Measurements from ENCODE around the gene HMX2.
"Not testable (repeated sequence)": the region's sequence is repeated elsewhere in the genome, so short reads cannot be mapped to it uniquely, and the experiment has no call there.

Gene HMX2

DNA sequence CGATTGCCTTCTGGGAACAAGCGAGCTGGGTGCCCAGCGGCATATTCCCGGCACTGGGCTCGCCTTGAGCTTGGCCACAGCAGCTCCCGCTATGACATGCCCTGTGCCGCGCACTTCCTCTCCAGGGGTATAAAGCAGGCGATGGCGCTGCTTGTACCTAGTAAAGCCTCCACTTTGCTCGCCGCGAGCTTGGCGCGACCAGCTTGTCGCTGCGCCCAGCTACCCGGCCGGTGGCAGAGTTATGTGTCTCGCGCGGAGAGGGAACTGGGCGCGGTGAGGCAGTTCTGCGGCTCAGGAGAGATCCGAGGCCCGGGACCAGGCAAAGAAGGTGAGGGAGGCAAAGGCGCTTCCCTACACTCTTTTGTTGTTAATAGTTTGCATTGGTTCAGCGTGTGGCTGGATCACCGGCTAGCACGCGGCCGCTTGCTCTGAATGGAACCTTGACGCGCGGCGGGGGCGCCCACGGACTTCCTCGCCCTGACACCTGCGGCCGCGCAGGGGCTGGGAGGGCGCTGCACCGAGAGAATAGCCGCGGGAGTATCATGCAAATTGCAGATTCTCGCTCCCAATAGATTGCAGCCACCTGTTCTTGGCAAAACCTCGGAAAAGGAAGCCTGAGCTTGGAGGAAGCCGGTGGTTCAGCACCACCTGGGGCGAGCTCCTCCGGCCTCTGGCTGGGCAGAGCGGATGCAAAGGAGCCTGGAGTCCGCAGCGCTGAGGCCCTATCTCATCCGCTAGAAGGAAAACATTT is 3.2 kb downstream of the HMX2 start:
- DNase-seq (ENCODE audit: low read depth, low spot score), result peak; percentile 72

- DNase-seq (ENCODE audit: low read depth, low spot score), result no peak
Measured at GRCh38 chr10:123151737-123152135, 3.8 kb downstream of the HMX2 start.

- DNase-seq (ENCODE audit: low read depth, low spot score), result no peak
Measured at GRCh38 chr10:123153486-123154091, 5.7 kb downstream of the HMX2 start.

GRCh38 chr10:123154092-123154710 is 6.3 kb downstream of the HMX2 start, which contains the start of gene BUB3:
Gene BUB3, plus strand, starts transcription at chr10:123154402. Its CDS starts 516 bp downstream, at chr10:123154918.
- peak; percentile 100 for DNase-seq (ENCODE audit: low read depth, low spot score)

GRCh38 chr10:123154711-123155505 is 7.0 kb downstream of the HMX2 start:
- DNase-seq (ENCODE audit: low read depth, low spot score), result peak; percentile 74

GRCh38 chr10:123156078-123156477 is 8.1 kb downstream of the HMX2 start:
- no peak for DNase-seq (ENCODE audit: low read depth, low spot score)

DNA sequence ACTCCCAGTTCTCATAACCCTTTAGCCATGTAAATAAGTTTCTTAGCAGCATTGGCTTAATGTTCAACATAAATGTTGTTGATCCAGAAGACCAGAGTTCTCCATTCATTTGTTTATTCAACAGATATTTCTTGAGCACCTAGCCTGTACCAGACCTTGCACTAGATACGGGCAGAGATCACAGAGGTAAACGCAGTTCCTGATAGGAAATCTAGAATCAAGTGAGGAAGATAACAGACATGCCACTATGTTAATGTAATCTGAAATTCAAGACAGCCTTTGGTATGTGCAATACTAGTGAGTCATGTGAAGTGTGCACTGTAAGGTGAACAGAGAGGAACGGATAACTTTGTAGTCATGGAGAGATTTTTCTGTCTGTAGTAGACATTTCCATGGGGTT is 9.3 kb downstream of the HMX2 start:
- DNase-seq (ENCODE audit: low read depth, low spot score), result no peak

GRCh38 chr10:123158682-123159081 is 10.7 kb downstream of the HMX2 start:
- DNase-seq (ENCODE audit: low read depth, low spot score), result no peak

DNA sequence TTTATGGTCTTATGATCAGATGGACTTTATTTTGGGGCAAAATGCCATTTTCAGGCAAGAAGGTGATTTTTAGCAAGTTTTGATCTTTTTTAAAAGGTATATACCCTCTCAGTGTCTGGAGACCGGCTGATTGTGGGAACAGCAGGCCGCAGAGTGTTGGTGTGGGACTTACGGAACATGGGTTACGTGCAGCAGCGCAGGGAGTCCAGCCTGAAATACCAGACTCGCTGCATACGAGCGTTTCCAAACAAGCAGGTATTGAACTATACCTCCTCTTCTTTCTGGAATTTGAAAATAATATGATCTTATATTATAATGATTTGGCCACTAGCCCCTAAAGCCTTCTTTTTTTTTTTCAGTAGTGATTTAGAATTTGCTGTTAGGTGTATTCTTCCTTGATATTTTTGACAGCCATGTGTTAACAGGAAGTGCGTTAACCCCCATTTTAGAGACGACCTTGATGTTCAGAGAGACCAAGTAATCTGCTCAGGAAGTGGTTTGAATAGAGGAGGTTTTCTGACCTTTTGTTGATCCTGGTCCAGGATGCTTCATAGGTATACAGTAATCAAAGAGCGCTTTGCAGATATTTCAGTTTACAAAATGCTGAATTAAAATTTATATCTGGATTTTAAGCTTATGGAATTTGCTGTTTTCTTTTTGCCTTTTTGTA is 12.5 kb downstream of the HMX2 start:
- no peak for DNase-seq (ENCODE audit: low read depth, low spot score)

- DNase-seq (ENCODE audit: low read depth, low spot score), result no peak
Measured at GRCh38 chr10:123164319-123164718, 16.4 kb downstream of the HMX2 start.

DNA sequence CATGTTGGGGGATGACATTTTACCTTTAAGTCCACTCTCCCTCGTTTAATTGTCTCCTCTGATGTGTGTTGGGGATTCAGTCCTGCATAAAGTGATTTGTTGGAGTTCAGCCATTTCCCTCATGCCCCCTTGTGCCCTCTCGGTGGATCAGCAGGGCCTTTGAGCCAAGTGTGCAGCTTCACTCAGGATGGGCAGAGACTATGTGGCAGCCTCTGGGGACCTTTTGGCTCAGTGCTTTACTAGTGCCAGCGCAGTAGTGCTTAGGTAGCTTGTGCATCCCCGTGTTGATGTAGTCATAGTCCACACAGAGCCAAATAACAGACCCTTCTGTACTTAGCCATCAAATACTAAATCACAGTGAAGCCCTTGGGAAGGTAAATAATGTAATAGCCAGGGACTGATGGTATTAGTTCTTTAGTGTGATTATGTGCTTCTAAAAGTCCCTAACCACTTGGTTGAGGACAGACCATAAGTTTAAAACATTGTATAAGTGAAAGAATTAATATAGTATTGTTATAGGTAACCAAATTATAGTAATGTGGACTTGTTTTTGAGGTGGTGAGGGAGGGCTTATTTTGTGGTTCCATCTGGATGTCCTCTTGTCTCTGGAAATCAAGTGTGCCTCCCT is 17.6 kb downstream of the HMX2 start:
- DNase-seq (ENCODE audit: low read depth, low spot score), result no peak

- no peak for DNase-seq (ENCODE audit: low read depth, low spot score)
Measured at GRCh38 chr10:123166618-123167017, 18.7 kb downstream of the HMX2 start.

GRCh38 chr10:123170961-123171360 is 23.0 kb downstream of the HMX2 start:
- no peak for DNase-seq (ENCODE audit: low read depth, low spot score)

GRCh38 chr10:123171616-123172015 is 23.7 kb downstream of the HMX2 start:
- not testable (repeated sequence) for DNase-seq (ENCODE audit: low read depth, low spot score)

- peak; percentile 24 for DNase-seq (ENCODE audit: low read depth, low spot score)
Measured at GRCh38 chr10:123175389-123176387, 27.8 kb downstream of the HMX2 start.

- DNase-seq (ENCODE audit: low read depth, low spot score), result not testable (repeated sequence)
Measured at GRCh38 chr10:123178390-123178789, 30.5 kb downstream of the HMX2 start.

GRCh38 chr10:123180101-123181090 is 32.5 kb downstream of the HMX2 start:
- no peak for DNase-seq (ENCODE audit: low read depth, low spot score)

- no peak for DNase-seq (ENCODE audit: low read depth, low spot score)
Measured at GRCh38 chr10:123183724-123184123, 35.8 kb downstream of the HMX2 start.

Data from ELF-1 (cell line).